GM13977 (cell line): Measurements from ENCODE around the gene APBA3.

Source experiments
- DNase-seq: peaks from one replicate; pipeline ENCODE4 v3.0.0; 2012; ENCODE audit warnings: low spot score
- CTCF ChIP-seq: IDR thresholded peaks from 2 replicates; pipeline ENCODE4 v1.5.1; 2012; ENCODE audit warnings: mild to moderate bottlenecking, control low read depth; ENCODE audit not compliant: insufficient read depth; ENCODE audit errors: extremely low read depth, missing control alignments
- in situ Hi-C: fragments of 300-500 bp; cut with MboI; formaldehyde crosslinking; loops from one replicate; pipeline ENCODE4 v1.12.0; 2022; ENCODE audit warnings: low sequenced_read_pairs, low pct_unique_long_range_greater_than_20kb, mixed read lengths, inconsistent platforms; ENCODE audit not compliant: unreplicated experiment

APBA3 gene

GRCh38 chr19:3761382-3762129 lies at the start of gene APBA3:
APBA3 (minus strand) TSS chr19:3761692; CDS start chr19:3760264, 1,428 bp downstream.
- peak; percentile 90 for TF ChIP-seq CTCF
- DNase-seq: peak; percentile 97
- in situ Hi-C loops: no loop called here

GRCh38 chr19:3810708-3811355 lies 49.3 kb upstream of the APBA3 start:
- no peak for DNase-seq
- TF ChIP-seq CTCF: no peak
- in situ Hi-C loops: no loop called here

- no peak for TF ChIP-seq CTCF
- in situ Hi-C loops: no loop called here
- DNase-seq: peak; percentile 75
These were observed 48.6 kb upstream of the APBA3 start for GRCh38 chr19:3809881-3810707.

- DNase-seq: no peak
- in situ Hi-C loops: no loop called here
- TF ChIP-seq CTCF: no peak
These were observed 47.1 kb upstream of the APBA3 start for GRCh38 chr19:3808420-3809143.

- in situ Hi-C loops: no loop called here
- DNase-seq: no peak
- no peak for TF ChIP-seq CTCF
These were observed 46.3 kb upstream of the APBA3 start for GRCh38 chr19:3807574-3808354.
